Loucy (cell line): ENCODE results near the gene WDR54.

ENCODE experiments used
- EZH2phosphoT487 ChIP-seq: fragments of 200-600 bp; IDR thresholded peaks from 2 replicates; pipeline ENCODE4 v1.6.1; 2018; ENCODE audit warnings: antibody characterized with exemption, mild to moderate bottlenecking, moderate library complexity, borderline replicate concordance
- TF ChIP-seq, protein P1 (sequence below): fragments of 200-600 bp; sonication (generic); conservative IDR thresholded peaks from 2 replicates; pipeline ENCODE4 v1.5.1; 2014; ENCODE audit warnings: mild to moderate bottlenecking, antibody characterized with exemption, low read length

DNA sequence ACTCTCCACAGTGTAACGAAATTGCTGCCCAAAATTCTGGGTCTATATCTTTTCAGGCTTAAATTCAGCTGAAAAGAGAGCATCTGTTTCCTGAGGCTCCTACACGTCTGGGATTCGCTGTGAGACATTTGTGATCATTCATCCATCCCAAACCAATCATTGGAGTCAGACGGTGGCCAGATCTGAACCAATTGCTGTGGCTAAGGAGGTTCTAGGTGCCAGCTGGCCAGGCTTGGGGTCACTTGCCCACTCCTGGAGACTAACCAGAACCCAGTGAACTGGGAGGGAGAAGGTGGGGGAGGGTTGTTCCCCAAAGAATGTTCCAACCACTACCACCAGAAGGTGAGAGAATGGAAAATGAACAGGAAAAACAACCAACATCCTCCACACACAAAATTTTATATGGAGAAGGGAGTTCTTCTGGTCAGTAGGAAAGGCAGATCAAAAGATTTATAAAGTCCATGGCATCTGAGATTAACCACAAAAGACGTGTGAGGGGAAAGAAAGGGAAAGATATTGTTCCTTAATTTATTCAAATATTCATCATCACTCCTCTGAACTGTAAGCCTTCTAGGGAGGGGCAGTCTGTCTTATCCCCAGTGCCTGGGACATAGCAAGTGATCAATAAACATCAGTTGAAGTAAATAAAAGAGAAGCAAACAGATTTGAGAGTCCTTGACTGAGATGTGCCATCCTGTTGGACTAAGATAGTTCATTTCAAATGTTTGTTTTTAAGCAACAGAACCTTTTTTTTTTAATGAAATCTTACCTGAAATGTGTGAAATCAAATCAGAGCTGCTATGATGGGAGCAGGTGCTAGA lies 23.2 kb downstream of the WDR54 start:
- TF ChIP-seq, protein P1, sequence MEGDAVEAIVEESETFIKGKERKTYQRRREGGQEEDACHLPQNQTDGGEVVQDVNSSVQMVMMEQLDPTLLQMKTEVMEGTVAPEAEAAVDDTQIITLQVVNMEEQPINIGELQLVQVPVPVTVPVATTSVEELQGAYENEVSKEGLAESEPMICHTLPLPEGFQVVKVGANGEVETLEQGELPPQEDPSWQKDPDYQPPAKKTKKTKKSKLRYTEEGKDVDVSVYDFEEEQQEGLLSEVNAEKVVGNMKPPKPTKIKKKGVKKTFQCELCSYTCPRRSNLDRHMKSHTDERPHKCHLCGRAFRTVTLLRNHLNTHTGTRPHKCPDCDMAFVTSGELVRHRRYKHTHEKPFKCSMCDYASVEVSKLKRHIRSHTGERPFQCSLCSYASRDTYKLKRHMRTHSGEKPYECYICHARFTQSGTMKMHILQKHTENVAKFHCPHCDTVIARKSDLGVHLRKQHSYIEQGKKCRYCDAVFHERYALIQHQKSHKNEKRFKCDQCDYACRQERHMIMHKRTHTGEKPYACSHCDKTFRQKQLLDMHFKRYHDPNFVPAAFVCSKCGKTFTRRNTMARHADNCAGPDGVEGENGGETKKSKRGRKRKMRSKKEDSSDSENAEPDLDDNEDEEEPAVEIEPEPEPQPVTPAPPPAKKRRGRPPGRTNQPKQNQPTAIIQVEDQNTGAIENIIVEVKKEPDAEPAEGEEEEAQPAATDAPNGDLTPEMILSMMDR = no peak
- no peak for TF ChIP-seq EZH2phosphoT487
